GM19043 (cell line): Measurements from ENCODE around the gene C4orf46.
"Not testable (repeated sequence)": the region's sequence is repeated elsewhere in the genome, so short reads cannot be mapped to it uniquely, and the experiment has no call there.

Source experiments
- ATAC-seq: cut with Tn5 transposase; IDR thresholded peaks from one replicate; pipeline ENCODE4 v1.9.1; 2021; ENCODE audit warnings: low read depth; ENCODE audit not compliant: unreplicated experiment

Gene C4orf46

DNA sequence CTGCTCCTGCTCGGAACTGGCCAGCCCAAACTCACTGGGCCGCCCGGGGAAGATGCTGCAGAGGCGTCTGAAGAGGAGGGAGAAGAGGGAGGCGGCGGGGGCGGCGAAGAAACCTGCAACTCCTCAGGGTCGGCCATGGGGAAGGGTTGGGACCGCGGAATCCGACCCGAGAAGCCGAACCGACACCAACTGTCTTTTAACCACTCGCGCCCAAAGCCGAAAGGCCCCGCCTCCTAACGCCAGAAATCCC, at the start of gene C4orf46:
Gene C4orf46 (minus strand): TSS at position 223 of the 250 bp plus-strand sequence. CDS start 86 bp downstream, at position 137.
- no peak for ATAC-seq

DNA sequence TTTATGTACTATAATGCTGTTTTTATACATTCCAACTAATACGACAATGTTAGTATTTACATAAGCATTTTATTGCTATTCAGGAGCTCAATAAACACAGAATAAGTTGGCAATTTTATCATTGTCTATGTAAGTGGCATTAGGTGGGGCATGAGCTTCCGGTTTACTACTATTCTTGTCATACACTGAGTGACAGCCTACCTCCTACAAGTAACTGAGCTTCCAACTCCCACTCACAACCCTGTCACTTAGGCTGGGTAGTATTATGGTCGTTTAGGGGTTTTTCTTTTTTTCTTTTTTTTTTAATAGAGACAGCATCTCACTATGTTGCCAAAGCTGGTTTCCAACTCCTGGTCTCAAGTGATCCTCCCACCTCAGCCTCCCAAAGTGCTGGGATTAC, 44.1 kb upstream of the C4orf46 start:
- ATAC-seq: no peak

DNA sequence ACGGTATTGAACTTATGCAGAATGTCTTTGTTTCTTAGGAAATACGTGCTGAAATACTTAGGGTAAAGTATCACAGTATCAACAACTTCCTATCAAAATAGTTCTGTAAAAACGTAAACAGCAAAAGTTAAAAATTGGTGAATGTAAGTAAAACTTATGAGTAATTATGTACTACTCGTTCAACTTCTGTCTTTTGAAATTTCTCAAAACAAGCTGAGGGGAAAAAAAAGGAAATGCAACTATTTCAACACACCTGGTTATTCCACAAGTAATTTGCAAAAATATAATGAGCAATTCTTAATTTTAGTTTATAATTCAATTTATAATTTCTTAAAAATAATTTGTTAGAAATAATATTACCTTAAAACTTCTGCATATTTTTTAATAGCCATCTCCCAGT, 43.2 kb upstream of the C4orf46 start:
- ATAC-seq: no peak

DNA sequence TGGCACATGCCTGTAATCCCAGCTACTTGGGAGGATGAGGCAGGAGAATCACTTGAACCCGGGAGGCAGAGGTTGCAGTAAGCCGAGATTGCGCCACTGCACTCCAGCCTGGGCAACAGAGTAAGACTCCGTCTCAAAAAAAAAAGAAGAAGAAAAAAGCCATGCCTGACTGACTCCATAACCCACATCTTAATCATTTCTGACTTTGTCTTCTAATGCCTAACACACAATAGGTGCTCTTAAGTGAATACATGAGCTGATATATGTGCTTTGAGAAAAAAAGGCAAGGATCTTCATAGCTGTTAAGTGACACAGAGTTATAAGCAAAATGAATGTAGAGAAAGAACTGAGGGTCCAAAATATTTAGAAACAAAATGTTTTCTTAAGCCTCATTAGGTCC, 40.9 kb upstream of the C4orf46 start:
- not testable (repeated sequence) for ATAC-seq

DNA sequence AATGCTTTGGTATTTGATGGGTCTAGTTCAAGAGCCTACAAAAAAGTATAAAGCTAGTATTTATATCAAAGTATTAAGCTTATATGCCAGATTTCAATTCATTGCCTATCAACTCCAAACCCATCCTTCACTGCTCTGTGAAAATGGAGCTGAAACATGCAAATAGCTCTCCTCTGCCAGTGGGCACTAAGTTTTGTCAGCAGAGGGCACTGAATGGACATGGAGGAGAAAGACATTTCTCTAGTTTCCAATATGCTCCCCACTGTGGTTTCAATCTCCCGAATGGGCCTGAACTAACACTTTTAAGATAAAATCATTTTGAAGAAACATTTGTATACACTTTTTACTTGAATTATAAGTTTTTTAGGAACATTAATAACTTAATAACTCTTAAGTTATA, 39.1 kb upstream of the C4orf46 start:
- no peak for ATAC-seq

DNA sequence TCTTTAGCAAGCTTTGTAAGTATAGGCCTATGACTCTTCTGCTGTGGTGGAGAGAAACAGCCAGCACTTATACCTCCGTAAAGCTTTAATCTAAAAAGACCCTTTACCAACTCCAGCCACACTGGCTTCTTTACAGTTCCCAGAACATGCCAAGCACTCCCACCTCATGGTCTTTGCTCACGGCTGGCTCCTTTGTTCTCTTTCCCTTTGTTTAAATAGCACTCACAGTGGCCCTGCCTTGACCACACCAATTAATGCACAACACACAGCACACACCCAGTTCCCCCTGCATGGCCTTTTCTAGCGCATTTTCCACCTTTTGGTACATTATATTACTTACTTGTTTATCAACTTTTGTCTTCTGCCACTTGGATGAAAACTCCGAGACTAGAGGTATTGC, 32.6 kb upstream of the C4orf46 start:
- no peak for ATAC-seq

DNA sequence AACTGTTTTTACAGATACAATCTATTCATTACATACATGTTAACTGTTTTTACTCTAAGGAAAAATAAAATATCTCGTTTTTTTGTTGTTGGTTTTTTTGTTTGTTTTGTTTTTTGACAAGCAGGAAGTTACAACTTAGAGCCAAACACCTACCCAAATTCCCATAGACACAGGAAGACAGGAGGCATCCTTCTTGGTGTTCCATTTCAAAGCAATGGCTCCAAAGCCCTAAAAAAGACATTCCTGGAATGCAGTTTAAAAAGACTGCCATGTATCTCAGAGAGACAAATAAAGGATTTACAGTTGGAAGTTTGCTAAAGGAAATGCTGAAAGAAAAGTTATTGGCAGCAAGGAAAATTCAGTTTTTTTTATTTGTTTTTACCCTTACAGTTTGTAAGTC, 17.1 kb upstream of the C4orf46 start:
- ATAC-seq: no peak

DNA sequence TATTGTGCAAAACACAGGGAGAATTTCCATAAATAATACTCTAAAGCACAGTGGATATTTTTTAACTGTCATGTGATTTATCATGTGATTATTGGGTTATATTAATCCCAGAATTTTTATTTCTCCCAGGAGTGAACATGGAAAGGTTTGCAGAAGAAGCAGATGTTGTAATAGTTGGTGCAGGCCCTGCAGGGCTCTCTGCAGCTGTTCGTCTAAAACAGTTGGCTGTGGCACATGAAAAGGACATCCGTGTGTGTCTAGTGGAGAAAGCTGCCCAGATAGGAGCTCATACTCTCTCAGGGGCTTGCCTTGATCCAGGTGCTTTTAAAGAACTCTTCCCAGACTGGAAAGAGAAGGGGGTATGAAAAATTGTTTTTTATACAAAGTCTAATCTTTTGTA, 10.4 kb upstream of the C4orf46 start:
- no peak for ATAC-seq

DNA sequence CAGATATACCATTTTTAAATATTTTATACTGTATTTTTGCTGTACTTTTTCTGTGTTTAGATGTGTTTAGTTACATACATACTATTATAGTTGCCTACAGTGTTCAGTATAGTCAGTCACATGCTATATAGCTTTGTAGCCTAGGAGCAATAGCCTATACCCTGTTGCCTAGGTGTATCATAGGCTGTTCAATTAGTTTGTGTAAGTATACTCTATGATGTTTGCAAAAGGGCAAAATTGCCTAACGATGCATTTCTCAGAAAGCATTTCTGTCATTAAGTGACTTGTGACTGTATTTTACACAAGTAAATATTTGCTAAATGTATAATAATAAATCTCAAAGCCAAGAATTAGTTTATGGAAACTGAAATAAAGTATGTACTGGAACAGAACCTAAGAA, 9.9 kb upstream of the C4orf46 start:
- ATAC-seq: no peak

DNA sequence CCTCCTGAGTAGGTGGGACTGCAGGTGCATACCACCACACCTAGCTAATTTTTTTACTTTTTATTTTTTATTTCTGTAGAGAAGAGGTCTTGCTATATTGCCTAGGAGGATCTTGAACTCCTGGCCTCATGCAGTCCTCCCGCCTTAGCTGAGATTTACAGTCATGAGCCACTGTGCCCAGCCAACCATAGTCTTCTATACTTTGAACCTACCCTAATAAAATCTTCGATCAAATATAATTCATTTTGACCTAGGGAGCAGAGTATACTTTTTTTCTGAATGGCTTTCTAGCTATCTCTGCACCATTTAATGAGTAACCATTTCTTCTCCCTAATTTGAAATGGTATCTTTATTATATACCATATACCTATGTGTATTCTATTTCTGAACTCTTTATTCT, 7.1 kb upstream of the C4orf46 start:
- no peak for ATAC-seq

DNA sequence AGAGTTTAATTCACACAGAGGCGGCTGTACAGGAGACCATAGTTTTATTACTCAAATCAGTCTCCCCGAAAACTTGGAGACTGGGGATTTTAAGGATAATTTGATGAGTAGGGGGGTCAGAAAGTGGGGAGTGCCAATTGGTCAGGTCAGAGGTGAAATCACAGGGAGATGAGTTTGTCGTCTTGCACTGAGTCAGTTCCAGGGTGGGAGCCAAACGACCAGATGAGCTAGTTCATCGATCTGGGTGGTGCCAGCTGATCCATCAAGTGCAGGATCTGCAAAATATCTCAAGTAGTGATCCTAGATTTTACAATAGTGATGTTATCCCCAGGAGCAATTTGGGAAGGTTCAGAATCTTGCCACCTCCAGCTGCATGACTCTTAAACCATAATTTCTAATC, 4.4 kb upstream of the C4orf46 start:
- no peak for ATAC-seq

DNA sequence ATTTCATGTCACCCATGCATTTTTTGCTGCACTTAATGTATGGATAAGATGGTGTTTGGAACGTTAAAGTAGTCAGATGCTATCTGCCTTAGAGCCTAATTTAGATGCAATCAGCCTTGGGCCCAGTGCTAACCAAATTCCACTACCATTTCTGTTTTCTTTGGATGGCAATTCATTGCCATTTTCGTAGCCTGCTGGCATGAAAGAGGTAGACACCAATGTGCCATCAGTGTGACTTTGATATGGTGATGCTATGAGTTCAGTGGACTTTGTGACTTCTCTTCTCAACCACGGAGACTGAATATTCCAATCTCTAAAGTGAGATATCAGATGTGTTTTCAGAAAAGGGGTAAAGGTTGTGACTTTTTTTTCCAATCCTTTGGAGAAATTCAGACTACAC, 1.9 kb upstream of the C4orf46 start:
- ATAC-seq: no peak

DNA sequence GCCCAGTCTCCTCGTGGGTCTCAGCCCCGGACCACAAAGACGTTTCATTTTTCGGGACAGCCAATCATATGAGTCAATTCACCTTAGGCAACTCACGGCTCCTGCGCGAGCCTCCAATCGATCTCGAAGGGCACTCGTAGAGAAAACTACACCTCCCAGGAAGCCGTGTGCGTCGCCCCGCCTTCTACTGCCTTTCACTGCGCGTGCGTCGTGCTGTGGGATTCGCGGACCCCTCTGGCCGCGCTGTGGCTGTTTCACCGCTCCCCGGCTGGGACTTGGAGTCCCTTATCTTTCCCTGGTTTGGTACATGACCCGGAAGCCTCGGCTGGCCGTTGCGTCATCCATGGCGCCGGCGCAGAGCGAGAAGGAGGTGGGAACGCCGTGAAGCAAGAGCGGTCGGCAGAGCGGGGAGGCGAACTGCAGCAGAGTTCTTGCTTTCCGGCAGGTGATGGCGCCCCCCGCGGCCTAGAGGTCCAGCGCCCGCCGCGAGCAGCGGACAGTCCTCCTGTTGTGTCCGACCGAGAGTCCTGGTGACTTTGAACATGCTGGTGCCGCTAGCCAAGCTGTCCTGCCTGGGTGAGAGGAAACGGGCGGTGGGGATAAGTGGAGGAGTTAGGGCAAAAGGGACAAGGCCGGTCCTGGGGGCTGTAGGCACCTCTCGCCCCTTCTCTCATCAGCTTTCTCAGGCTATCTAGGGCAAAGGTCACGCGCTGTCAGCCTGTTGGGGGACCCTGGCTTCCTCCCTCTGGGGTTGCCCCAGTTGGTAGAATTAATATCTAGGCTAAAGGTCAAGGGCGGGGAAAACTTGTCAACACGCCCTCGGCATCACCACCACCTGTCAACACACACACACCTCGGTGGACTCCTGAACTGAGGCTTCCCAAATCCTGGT, 474 bp upstream of the C4orf46 start, which contains the start of gene ETFDH:
Gene ETFDH (plus strand): TSS at position 382 of the 892 bp plus-strand sequence. CDS start 161 bp downstream, at position 543.
- ATAC-seq: peak; percentile 81

DNA sequence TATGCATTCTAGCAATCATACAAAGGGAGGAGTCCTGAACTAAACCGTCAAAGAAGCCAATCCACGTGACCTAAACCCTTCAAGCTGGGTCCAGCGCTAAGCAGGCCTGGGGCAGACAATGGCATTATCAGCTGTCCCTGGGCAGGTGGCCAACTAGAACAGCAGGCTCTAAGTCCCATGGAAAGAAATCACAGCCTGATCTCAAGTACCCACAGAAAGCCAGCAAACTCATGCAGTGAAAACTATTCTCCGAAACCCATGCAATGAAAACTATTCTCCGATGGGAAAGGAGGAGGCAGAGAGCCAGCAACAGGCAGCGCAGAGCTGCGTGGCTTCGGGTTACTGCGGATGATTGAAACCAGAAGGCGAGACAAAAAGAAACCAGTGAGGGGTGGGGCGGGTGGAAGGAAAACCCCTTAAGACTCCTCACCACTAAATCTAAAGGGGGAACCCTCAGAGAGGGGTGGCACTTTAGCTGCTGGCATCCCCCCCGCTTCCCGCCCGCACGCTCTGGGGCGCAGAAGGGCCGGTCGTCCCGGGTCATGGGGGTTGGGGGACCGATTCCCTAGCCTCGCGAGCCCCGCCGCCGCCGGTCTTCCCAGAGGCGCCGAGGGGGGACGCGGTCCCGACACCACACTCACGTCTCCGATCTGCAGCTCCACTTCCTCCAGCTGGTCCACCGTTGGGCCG, 567 bp downstream of the C4orf46 start:
- peak; percentile 20 for ATAC-seq

DNA sequence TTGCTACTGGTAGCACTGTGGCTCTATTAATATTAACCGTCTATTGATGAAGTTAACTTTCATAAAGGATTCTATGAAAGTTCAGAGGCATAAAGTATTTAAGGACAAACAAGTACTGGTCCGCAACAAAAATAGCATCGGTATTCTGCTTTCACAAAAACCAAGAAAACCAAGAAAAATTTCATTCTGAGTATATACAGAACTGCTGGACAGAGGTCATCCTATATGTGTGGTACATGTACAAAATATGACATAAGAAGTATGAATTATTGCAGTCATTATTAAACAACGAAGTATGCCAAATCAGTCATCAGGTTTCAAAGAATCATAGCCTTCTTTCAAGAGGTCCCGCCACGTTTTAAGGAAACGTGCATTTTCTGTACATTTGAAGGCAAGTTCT, 2.4 kb downstream of the C4orf46 start:
- ATAC-seq: no peak

DNA sequence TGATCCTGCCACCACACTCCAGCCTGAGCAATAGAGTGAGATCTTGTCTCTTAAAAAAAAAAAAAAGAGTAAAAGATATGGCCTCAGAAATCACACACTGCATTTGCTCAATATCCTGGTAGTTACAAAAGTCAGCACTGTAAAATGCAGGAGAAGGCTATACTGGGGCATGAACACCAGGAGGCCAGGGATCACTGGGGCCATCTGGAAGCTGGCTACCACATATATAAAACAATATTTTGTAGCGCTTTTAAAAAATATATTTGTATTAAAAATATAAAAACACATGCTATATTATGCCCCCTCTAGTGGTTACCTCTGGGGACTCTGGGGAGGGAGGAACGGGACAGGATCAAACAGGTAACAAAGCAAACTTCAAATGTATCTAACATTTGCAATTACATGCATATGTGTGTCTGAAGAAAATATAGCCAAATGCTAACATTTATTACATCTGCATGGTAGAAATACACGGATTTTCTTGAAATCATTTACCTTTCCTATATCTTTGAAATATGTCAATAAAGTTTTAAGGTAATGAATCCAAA, 4.0 kb downstream of the C4orf46 start:
- ATAC-seq: no peak

DNA sequence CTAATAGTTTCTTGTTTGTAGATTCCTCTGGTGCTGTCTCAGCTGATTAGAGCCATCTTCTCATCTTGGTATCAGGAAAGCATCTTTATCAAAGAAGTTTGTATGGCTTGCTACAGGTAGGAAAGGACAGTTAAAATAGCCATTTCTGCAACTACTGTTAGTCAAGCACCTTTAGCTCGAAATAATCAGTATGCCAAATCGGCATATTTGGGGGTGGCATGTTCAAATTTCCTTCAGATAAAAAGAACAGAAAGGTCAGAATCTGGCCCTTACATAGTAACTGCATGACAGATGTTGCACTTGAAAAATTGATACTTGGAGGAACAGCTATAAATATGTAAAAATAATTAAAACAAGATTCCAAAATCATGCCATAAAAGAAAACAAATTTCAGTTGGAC, 4.8 kb downstream of the C4orf46 start:
- ATAC-seq: no peak

DNA sequence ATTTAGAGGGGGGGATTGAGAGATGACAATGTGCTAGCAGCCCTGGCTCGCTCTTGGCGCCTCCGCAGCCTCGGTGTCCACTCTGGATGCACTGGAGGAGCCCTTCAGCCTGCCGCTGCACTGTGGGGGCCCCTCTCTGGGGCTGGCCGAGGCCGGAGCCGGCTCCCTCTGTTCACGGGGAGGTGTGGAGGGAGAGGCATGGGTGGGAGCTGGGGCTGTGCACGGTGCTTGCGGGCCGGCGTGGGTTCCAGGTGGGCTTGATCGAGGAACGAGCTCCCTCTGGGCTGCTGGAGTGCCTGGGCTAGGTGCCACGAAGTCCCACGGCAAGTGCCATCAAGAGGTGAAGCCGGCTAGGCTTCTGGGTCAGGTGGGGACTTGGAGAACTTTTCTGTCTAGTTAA, 6.9 kb downstream of the C4orf46 start:
- no peak for ATAC-seq

DNA sequence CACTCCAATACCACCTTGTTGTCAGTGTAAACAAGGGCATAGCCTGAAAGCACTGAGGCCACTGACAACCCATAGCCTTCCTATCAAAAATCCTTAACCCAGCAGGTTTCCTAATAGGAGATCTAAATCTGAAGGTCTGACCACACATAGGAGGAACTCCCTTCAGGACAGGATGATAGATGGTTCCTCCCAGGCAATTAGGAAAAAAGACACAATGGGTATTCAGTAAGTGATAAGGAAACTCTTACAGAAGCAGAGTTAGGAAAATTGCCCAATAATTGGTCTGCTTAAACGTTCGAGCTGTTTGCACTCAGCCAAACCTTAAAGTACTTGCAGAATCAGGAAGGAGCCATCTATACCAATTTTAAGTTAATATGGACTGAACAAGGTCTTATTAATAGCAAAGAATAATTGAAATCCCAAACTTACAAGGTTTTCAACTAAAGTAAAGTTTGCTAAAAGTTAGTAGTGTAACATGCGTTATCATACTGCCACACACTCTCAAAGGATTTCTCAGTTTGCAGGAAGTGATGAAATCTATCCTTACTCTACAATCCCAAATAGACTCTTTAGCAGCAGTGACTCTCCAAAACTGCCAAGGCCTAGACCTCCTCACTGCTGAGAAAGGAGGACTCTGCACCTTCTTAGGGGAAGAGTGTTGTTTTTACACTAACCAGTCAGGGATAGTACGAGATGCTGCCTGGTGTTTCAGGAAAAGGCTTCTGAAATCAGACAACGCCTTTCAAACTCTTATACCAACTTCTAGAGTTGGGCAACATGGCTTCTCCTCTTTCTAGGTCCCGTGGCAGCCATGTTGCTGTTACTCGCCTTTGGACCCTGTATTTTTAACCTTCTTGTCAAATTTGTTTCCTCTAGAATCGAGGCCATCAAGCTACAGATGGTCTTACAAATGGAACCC, 7.7 kb downstream of the C4orf46 start:
- ATAC-seq: not testable (repeated sequence)

DNA sequence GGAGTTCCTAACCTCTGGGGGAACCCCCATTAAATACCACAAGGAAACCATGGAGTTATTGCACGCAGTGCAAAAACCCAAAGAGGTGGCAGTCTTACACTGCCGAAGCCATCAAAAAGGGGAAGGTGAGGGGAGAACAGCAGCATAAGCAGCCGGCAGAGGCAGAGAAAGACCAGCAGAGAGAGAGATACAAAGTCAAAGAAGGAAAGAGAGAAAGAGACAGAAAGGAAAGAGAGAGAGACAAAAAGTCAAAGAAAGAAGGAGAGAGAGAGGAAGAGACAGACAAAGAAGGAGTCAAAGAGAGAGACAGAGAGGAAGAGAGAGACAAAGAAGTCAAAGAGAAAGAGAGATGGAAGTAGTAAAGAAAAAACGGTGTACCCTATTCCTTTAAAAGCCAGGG, 8.4 kb downstream of the C4orf46 start:
- ATAC-seq: not testable (repeated sequence)

DNA sequence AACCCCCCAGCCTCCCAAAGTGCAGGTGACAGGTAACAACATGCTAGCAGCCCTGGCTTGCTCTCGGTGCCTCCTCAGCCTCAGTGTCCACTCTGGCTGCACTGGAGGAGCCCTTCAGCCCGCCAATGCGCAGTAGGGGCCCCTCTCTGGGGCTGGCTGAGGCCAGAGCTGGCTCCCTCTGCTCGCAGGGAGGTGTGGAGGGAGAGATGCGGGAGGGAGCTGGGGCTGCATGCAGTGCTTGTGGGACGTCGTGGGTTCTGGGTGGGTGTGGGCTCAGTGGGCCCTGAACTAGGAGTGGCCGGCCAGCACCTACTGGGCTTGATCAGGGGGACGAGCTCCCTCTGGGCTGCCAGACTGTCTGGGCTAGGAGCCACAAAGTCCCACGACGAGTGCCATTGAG, 14.4 kb downstream of the C4orf46 start:
- no peak for ATAC-seq
